ENCODE measurements around the gene USP22. TPM values are rescaled to one million over a fixed set of nuclear protein-coding genes. Genes with fewer than 3 reads are reported as not detected.

Gene USP22
- polyA plus RNA-seq, 5 donors, result 183 to 211 (median 189) TPM

DNA sequence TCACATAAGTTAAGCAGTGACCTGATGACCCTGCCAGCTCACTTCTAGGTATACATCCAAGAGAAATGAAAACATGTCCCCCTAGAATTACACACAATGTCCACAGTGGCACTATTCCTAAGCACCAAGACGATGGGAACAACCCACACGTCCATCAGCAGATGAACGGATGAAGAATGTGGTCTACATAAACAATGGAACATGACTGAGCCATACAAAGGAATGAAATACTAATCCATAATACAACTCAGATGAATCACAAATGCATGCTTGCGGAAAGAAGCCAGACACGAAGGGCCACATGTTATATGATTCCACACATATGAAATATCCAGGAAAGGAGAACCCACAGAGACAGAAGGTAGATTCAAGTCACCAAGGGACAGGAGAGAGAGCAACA lies 17.4 kb downstream of the USP22 start:
- DNase-seq, result no peak

- no peak for DNase-seq
Observed at GRCh38 chr17:21024024-21024423, 18.8 kb downstream of the USP22 start.

GRCh38 chr17:21021208-21021803 lies 21.5 kb downstream of the USP22 start:
- DNase-seq, result no peak

DNA sequence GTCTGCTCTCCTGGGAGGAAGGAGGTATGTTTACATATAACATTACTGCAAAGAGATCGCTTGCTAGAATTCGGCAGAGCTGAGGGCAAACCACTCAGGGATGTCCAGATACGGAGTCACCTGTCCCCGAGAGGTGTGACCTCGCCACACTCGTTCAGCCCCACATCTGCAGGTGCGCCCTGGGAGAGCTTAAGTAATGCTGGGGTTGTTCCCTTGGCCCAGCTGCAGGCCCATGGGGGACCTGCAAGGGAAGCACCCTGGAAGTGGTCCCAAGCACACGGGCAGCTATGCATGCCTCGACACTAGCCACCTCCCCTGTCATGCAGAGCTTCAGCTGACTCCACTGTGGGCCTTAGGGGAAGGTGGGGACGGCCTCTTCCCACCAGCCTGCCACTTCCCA lies 22.2 kb downstream of the USP22 start:
- DNase-seq, result no peak

- no peak for DNase-seq
Observed at GRCh38 chr17:21019976-21020586, 22.7 kb downstream of the USP22 start.

DNA sequence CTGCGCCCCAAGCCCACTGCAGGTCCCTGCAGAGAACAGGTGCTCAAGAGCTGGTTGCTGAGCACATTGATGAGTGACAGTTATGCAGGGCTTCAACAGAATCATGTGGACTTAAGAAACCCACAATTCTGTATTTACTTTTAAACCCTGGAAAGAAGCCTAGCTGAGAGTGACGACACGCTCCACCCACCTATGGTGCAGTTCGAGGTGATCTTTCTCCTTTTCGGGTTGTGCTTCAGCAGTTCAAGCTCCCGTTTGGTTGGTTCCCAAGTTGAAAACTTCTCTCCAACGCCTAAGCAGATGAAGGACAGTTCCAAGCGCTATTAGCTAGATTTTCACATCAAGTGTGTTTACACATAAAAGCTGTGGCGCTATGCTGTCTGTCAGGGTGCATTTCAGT lies 23.9 kb downstream of the USP22 start:
- DNase-seq, result no peak

DNA sequence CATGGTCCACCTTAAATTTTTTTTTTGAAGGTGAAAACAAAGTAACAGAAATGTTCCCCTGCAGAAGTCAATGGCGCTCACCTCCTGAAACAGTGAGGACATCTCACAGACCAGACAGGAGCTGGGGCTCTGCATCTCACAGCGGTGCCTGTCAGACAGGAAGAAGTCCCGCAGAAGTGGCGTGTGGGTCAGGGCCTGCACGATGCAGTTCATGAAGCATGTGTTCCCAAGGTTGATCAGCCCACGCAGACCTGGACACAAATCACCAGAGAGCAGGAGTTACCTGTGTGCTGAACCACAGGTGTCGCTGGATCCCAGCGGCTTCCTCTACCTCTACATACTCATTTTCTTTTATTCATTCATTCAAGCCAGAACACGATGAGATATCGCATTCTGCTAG lies 24.9 kb downstream of the USP22 start:
- no peak for DNase-seq

DNA sequence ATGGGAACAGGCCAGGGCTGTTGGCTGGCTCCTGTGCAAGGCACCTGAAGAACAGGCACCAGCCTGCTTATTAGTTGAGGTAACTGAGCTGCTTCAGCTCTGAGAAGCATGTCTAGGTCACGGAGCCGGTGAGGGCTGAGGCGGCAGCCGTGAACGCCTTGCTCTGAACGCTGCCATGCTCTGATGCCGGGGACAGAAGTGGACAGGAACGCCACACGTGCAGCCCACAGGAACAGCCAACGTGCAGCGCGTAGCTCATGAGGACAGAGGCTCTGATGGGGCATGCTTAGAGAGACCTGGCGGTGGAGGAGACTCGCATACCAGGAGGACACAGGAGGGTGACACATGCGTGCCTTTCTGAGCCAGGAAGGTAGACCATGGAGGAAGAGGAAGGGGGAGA lies 25.6 kb downstream of the USP22 start:
- DNase-seq, result no peak

DNA sequence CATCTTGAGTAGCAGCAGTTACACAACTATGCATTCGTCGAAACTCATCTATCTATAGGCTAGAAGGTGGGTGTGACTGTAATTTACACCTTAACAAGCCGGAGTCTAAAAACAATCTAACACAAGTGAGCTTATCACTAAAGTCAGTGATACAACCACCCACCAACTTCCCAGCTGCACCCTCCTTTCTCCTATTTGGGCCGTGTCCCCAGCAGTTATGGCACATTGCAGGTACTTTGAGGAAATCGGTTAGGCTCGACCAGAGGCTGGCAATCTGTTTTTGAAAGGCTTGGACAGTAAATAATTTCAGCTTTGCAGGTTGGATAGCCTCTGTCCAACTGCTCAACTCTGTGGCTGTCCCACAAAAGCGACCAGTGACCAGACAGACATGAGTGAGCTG lies 26.0 kb downstream of the USP22 start:
- no peak for DNase-seq

DNA sequence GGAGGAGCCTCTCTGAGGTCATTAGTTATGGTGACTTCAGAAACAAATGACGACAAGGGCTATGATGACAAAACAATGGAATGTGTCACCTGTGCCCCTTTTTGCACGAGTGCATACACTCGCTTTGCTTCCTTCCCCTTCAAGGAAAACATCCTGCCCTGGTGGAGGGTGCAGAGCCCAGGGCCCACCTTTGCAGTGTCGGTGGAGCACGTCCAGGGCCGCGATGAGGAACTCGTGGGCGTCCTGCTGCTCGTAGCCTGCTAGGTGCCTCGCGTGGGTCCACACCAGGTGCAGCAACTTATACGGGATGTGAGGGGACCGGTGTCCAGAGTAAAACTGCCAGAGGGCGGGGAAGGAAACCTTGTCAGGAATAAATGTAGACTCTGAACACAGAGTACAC lies 27.2 kb downstream of the USP22 start:
- no peak for DNase-seq

DNA sequence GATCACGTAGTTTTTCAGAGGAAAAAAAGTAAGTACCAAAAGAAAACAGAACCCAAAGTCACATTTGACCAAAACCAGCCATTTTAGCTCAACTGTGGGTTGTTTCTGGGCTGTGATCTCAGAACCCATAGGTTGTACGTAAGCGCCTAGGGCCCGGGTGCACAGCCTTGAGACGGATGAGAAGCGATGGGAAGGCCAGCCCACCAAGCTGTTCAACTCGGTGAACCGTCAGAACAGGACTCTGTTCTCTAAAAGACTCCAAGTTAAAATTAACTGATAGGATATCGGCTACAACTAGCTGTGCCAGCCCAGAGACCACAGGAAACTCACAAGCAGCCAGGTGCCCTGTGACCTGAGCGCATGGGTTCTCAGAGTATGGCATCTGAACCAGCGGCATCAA lies 28.3 kb downstream of the USP22 start:
- DNase-seq, result no peak

DNA sequence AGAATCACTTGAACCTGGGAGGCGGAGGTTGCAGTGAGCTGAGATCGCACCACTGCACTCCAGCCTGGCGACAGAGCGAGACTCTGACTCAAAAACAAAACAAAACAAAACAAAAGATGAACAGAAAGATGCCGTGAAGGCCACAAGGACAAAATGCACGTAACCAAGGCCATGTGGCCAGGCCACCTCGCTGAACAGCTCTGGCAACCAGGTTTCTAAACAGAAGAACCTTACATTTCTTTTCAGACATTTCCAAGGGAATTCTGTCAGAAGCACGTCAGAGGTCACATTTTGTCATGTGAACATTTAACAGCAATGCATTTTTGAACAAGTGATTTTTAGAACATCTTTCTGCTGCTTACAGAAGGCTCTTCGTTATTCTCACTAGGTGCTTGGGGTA lies 28.8 kb downstream of the USP22 start:
- DNase-seq, result no peak

GRCh38 chr17:21012736-21013135 lies 30.1 kb downstream of the USP22 start:
- no peak for DNase-seq

DNA sequence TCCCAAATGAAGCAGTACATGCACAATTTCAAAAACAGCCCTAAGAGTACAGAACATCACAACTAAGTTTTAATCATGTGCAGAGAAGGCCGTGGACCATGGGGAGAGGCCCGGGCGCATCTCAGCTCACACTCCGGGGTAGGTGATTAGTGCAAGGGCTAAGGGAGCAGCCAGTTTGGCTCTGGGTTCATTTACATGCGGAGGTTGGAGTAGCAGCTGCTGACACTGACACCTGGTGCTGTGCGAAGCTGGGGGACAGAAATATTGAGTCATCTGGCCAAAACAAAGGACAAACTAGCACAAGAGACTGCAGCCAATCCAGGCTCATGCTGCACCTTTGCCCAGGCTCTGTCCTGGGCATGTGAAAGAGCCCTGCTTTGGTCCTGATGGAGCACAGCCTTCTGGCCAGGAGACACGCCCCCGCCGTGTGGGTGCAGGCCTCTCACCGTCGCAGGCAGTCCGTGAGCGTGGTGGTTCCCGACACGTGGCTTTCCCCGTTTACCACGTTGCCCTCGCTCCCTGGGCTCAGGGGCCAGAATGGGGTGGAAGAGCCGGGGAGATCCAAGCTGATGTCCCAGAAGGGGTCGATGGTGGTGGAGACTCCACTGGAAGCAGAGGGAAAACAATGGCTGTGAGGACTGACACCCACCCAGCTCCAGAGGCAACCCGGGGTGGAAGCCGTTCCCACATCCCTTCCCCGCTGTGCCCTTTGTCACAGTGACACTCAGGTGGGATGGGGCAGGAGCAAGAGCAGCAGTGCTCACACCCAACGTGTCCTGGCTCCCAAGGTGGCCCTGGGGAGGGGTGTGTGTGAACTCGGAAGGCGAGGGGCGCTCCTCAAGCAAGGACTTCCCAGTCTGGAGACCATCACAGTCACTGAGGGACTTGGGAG lies 31.9 kb downstream of the USP22 start:
- DNase-seq, result no peak

- no peak for DNase-seq
Observed at GRCh38 chr17:21008992-21009671, 33.7 kb downstream of the USP22 start.

GRCh38 chr17:21008160-21008915 lies 34.5 kb downstream of the USP22 start:
- DNase-seq, result no peak

DNA sequence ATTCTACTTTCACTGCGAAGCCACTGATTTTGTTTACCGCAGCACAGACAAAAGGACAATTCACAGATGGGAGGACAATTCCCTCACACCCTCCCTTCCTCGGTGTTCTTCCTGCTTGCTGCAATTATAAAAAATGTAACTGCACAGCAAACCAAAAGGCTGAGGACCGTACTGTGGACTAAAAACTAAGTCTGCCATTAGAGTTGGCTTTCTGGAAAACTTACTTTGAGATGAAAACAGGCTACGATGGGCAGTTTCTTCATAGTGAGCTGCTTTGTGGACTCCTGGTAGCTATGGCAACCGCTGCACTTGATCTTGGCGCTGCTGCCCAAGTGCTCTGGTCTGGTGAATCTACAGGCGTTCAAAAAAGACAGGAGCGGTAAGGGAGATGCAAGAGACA lies 35.2 kb downstream of the USP22 start:
- no peak for DNase-seq

DNA sequence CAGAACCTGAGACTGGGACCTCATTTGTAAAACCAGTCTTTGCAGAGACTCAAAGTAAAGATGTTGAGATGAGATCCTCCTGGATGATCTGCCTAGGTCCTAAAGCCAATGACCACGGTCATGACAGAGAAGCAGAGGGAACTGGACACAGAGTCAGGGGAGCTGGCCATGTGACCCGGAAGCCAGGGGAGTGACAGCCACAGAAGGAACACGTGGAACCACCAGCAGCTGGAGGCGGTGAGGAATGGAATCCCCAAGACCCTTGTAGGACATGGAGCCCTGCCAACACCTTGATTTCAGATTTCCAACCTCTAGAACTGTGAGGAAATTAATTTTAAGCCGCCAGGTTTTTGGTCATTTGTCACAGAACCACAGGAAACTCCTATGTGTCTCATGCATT lies 37.0 kb downstream of the USP22 start:
- no peak for DNase-seq

DNA sequence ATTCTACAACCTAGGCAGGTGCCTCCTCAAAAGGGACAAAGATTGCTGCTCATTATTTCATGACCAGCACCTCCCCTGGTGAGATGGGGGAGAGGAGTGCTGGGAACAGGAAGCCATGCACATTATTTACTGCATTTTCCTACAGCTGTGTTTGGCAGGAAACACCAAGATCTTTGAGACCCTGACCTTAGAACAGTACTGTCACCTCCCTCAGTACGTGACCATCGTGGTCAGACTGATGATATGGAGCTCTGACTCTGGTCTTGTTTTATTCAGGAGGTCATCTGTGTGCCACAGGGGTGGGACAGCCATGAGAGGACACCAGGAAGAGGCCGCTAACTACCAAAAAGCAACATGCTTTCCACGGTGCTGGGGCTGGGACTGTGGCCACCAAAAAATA lies 37.4 kb downstream of the USP22 start:
- DNase-seq, result no peak

DNA sequence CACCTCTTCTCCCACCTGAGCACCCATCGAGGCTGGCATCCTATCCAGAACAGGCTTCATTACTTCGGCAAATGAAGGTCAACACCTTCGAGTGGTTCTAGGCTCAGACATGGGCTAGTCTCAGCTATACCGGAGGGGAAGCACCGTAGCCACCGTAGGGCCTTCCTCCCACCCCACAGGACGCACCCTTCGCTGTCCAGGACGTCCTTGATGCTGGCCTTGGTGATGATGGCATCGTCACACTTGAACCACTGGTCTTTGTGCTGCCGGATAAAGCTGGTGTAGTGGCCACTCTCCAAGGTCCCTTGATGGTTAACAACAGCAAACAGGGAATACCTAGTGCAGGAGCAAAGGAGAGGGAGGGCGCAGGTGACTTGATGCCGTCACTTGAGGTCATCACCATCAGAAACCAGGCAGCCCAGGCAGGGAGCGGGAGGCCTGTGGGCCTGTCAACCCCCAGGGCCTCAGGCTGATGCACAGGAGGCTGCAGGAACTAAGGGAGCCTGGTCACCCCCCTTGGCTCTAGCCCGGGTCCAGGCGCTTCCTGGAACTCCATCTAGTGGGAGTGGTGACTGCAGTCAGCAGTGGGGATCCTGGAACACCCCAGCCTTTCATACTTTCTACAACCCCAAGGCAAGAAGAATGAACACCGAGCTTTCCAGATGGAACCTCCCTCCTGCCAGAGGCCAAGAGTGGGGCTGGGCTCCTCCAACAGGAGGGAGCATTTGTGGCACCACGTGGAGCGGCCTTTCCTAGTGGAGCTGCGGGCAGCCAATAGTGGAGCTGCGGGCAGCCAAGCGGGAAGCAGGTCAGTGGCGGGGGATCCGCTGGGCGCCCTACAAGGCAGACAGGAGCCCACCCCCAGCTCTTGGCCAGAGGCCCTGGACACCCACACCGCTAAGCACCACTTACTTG lies 38.5 kb downstream of the USP22 start:
- DNase-seq, result no peak

Measured in right lung (tissue), 5 donors.